Sigmoid colon (tissue), 4 donors: ENCODE results near the gene ADSL.

ENCODE experiments used
- CTCF ChIP-seq, 4 experiments: fragments of 450-650 bp in 3 of 4; fragments of 200-600 bp in 1 of 4; IDR thresholded peaks; one replicate each; pipeline ENCODE4 v1.5.1; 2016 to 2019; ENCODE audit warnings: antibody characterized with exemption in 4 of 4, mild to moderate bottlenecking in 3 of 4, moderate library complexity in 2 of 4
- EP300 ChIP-seq, 4 donors: sonication (generic); formaldehyde crosslinking; IDR thresholded peaks; one replicate each; pipeline ENCODE4 v1.6.1; 2017; ENCODE audit warnings: antibody characterized with exemption in 4 of 4
- POLR2A ChIP-seq, 2 donors: fragments of 450-650 bp; IDR thresholded peaks; one replicate each; pipeline ENCODE4 v1.6.1; 2016; ENCODE audit warnings: antibody characterized with exemption in 2 of 2, mild to moderate bottlenecking in 2 of 2, moderate library complexity in 2 of 2
- POLR2AphosphoS5 ChIP-seq, 4 donors: sonication (generic); formaldehyde crosslinking; IDR thresholded peaks; one replicate each; pipeline ENCODE4 v1.6.1; 2017; ENCODE audit warnings: antibody characterized with exemption in 4 of 4

- TF ChIP-seq EP300 (IDR thresholded peaks at IDR 0.05) (no peak), CTCF (IDR thresholded peaks at IDR 0.05) (no peak), POLR2A (IDR thresholded peaks at IDR 0.05) (no peak), POLR2AphosphoS5 (IDR thresholded peaks at IDR 0.05) (no peak)
These were observed 19.2 kb upstream of the ADSL start for GRCh38 chr22:40326905-40327735.
